ENCODE data around the gene BTN2A1. TPM values are rescaled to one million over a fixed set of nuclear protein-coding genes. Genes with fewer than 3 reads are reported as not detected.
"Not testable (repeated sequence)": the region's sequence is repeated elsewhere in the genome, so short reads cannot be mapped to it uniquely, and the experiment has no call there.

Gene BTN2A1
- total RNA-seq, 2 donors from 2014 or later: 17.8 to 27.8 TPM

DNA sequence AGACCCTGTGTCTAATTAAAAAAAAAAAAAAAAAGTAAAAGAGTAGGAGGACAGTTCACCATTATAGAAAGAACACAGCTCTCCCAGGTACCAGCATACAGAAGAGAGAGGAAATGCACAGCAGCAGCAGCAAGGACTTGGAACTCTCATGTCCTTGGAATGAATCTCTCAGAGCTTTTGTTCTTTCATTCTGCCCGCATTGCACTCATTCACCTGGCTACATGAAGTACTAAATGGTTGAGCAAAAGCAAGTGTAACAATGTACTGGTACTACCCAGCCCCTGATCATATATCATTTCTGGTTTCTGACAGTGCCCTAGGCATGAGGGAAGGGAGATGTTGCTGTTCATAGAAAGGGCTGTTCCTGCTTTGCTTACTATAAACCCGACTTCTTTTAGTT lies 29.5 kb upstream of the BTN2A1 start:
- intact Hi-C loops (cut with DNase I): no loop called here
- TF ChIP-seq, protein P1, sequence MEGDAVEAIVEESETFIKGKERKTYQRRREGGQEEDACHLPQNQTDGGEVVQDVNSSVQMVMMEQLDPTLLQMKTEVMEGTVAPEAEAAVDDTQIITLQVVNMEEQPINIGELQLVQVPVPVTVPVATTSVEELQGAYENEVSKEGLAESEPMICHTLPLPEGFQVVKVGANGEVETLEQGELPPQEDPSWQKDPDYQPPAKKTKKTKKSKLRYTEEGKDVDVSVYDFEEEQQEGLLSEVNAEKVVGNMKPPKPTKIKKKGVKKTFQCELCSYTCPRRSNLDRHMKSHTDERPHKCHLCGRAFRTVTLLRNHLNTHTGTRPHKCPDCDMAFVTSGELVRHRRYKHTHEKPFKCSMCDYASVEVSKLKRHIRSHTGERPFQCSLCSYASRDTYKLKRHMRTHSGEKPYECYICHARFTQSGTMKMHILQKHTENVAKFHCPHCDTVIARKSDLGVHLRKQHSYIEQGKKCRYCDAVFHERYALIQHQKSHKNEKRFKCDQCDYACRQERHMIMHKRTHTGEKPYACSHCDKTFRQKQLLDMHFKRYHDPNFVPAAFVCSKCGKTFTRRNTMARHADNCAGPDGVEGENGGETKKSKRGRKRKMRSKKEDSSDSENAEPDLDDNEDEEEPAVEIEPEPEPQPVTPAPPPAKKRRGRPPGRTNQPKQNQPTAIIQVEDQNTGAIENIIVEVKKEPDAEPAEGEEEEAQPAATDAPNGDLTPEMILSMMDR (IDR thresholded peaks at IDR 0.05): no peak

DNA sequence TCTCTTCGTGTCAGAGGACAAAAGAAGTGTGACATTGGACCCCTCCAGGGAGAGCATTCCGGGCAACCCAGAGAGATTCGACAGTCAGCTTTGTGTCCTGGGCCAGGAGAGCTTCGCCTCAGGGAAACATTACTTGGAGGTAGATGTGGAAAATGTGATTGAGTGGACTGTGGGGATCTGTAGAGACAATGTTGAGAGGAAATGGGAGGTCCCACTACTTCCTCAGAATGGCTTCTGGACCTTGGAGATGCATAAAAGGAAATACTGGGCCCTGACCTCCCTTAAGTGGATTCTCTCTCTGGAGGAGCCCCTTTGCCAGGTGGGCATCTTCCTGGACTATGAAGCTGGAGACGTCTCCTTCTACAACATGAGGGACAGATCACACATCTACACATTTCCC lies 27.0 kb upstream of the BTN2A1 start:
- H3K4me3 ChIP-seq: no peak overlapping the region
- H3K9me3 ChIP-seq: no peaks in the 10 kb centered on the region
- TF ChIP-seq, protein P1 (IDR thresholded peaks at IDR 0.05): no peak
- H3K27me3 ChIP-seq: no peaks in the 10 kb centered on the region
- DNase-seq: no peak
- no peak overlapping the region for H3K9ac ChIP-seq (ENCODE audit: low read depth in 2 of 2, low read length in 2 of 2)
- no peak overlapping the region for H3K27ac ChIP-seq
- H3K4me1 ChIP-seq: no peaks in the 10 kb centered on the region
- intact Hi-C loops (cut with DNase I): no loop called here
- no peaks in the 10 kb centered on the region for H3K36me3 ChIP-seq

More for the DNA sequence above, 29.5 kb upstream of the BTN2A1 start:
- Histone ChIP-seq H3K9ac (ENCODE audit: low read depth in 2 of 2, low read length in 2 of 2) (no peak overlapping the region), H3K36me3 (no peaks in the 10 kb centered on the region), H3K27ac (no peak overlapping the region), H3K27me3 (no peaks in the 10 kb centered on the region), H3K9me3 (no peaks in the 10 kb centered on the region), H3K4me1 (no peaks in the 10 kb centered on the region), H3K4me3 (no peak overlapping the region)
- DNase-seq: no peak

GRCh38 chr6:26431258-26432172 lies 26.2 kb upstream of the BTN2A1 start:
- no peak overlapping the region for H3K9ac ChIP-seq (ENCODE audit: low read depth in 2 of 2, low read length in 2 of 2)
- H3K27me3 ChIP-seq: no peaks in the 10 kb centered on the region
- intact Hi-C loops (cut with DNase I): no loop called here
- no peak overlapping the region for H3K4me3 ChIP-seq
- no peaks in the 10 kb centered on the region for H3K9me3 ChIP-seq
- DNase-seq: no peak
- no peaks in the 10 kb centered on the region for H3K36me3 ChIP-seq
- TF ChIP-seq, protein P1 (IDR thresholded peaks at IDR 0.05): no peak
- no peak overlapping the region for H3K27ac ChIP-seq
- H3K4me1 ChIP-seq: no peaks in the 10 kb centered on the region

- Histone ChIP-seq H3K9me3 (no peaks in the 10 kb centered on the region), H3K4me1 (no peaks in the 10 kb centered on the region), H3K36me3 (no peaks in the 10 kb centered on the region), H3K9ac (ENCODE audit: low read depth in 2 of 2, low read length in 2 of 2) (no peak overlapping the region), H3K4me3 (no peak overlapping the region), H3K27ac (no peak overlapping the region), H3K27me3 (no peaks in the 10 kb centered on the region)
- no peak for DNase-seq
- intact Hi-C loops (cut with DNase I): no loop called here
- TF ChIP-seq, protein P1 (IDR thresholded peaks at IDR 0.05): no peak
Observed at GRCh38 chr6:26432627-26433201, 25.0 kb upstream of the BTN2A1 start.

- H3K4me1 ChIP-seq; DNase-seq; H3K9ac ChIP-seq (ENCODE audit: low read depth in 2 of 2, low read length in 2 of 2); H3K36me3 ChIP-seq; intact Hi-C loops (cut with DNase I); H3K9me3 ChIP-seq; H3K27ac ChIP-seq; H3K4me3 ChIP-seq; H3K27me3 ChIP-seq: not testable (repeated sequence)
Observed at GRCh38 chr6:26433680-26434079, 24.1 kb upstream of the BTN2A1 start.

- H3K27ac ChIP-seq: no peak overlapping the region
- no peaks in the 10 kb centered on the region for H3K9me3 ChIP-seq
- H3K4me1 ChIP-seq: no peaks in the 10 kb centered on the region
- TF ChIP-seq, protein P1 (IDR thresholded peaks at IDR 0.05): no peak
- no peak overlapping the region for H3K9ac ChIP-seq (ENCODE audit: low read depth in 2 of 2, low read length in 2 of 2)
- no peak for DNase-seq
- H3K4me3 ChIP-seq: no peak overlapping the region
- H3K36me3 ChIP-seq: no peaks in the 10 kb centered on the region
- intact Hi-C loops (cut with DNase I): no loop called here
- H3K27me3 ChIP-seq: no peaks in the 10 kb centered on the region
Observed at GRCh38 chr6:26436018-26436417, 21.7 kb upstream of the BTN2A1 start.
